GM19099 (cell line): Measurements from ENCODE around the gene GDF10.

Source experiments
- POLR2A ChIP-seq: IDR thresholded peaks from 3 replicates; pipeline ENCODE4 v1.6.1; 2011; ENCODE audit warnings: low read depth; ENCODE audit not compliant: insufficient read length; ENCODE audit errors: extremely low read depth

Gene GDF10

DNA sequence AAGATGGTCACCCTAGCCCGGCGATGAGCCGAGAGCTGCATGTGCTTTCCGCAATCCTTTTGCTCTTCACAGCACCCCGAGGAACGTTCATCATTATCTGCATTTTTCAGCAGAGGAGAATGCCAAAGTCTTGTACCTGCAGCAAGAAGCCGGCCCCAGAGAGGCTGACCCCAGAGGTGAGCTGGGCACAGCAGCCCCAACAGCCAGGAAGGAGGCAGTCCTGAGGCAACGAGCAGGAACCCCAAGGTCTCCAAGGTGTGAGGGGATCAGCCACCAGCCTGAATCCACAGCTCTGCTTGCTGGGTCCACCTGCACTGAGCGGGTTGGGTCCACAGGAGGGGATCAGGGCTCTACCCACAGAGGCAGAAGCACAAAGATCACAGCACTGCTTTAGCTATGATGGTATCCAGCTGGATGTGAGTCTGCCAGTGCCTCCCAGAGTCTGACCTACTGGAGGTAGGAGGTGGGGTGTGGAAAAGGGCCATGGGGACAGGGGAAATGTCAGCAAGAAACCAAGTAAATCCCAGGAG lies 16.8 kb upstream of the GDF10 start:
- TF ChIP-seq POLR2A, result no peak

GRCh38 chr10:47283848-47284247 lies 16.1 kb upstream of the GDF10 start:
- TF ChIP-seq POLR2A, result no peak

DNA sequence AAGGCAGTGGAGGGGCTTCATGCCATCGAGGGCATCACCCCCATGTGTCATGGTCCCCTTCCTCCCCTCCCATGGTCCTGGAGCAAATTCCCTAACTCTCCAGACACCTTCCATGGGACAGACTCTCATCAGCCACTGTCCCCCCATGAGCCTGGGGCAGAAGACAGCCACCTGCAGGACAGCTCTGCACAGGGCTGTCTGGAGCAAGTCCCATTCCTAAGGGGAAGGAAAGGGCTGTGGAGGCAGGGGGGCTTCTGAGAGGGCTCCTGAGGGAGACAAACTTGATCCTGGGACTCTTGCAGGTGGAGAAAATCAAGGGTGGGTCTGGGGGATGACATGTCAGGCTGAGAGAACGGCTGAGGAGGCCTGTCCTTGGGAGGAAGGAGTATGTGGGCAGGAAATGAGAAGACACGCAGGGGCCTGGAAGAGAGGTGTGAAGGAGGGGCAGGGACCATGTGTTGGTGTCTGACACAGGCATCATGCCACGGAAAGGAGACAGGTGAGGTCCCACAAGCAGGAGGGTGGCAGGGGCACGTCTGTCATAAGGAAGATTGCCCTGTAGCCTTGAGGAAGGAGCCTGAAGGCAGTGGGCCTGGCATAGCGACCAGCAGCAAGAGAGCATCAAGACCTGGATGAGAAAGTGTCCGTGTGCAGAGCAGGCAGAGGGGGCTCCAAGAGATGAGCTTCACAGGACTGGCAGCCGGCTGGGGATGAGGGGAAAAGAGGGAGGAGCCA lies 14.4 kb upstream of the GDF10 start:
- TF ChIP-seq POLR2A, result no peak

- TF ChIP-seq POLR2A, result no peak
These were observed 13.9 kb upstream of the GDF10 start for GRCh38 chr10:47286116-47286505.

DNA sequence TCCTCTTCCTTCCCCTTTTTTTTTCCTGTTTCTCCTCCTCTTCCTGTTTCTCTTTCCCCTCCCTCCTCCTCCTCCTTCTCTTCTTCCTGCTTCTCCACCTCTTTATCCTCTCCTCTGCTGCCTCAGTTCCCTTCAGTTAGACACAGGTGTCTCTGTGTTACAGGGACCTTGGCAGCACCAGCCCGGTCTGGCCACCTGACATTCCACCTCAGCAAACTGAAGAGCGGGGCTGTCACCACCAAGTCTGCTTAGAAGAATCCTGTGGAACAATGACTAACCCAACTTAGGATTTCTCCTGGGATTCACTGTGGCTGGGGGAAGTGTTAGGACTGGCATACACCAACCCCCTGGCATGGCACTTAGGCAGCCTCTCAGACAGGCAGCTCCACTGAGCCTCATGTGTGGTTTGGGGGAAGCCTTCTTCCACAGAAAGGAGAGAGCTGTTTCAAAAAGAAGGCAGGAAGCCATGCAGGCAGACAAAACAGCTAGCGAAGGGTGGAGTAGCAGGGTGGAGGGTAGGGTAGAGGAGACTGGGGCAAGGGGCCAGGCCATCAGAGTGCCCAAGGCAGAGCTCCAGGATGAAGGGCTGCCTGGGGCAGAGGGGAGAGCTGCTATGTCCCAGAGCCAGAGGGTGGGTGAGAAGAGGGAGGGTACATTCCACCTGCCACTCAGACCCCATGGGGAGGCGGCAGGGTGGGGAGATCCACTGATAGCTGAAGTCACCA lies 13.2 kb upstream of the GDF10 start:
- TF ChIP-seq POLR2A, result no peak

- no peak for TF ChIP-seq POLR2A
These were observed 12.6 kb upstream of the GDF10 start for GRCh38 chr10:47287365-47287802.

DNA sequence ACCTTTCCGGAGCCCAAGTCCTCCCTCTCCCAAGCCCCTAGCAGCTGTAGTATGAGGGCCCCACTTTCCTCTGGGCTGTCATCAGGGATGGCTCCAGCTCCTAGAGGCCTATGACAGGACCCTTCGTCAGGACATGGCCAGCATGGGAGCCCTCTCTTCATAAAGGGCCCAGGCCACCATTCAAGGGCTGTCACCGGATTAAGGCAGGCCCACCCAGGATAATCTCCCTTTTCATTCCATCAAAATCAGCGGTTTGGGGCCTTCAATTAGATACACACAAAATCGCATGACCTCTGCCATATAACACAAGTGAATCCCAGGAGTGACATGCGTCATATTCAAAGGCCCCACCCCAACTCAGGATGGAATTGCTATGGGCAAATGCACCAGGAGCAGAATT lies 12.2 kb upstream of the GDF10 start:
- no peak for TF ChIP-seq POLR2A

- TF ChIP-seq POLR2A, result no peak
These were observed 11.8 kb upstream of the GDF10 start for GRCh38 chr10:47288236-47288635.

GRCh38 chr10:47288916-47289495 lies 11.0 kb upstream of the GDF10 start:
- TF ChIP-seq POLR2A, result no peak

DNA sequence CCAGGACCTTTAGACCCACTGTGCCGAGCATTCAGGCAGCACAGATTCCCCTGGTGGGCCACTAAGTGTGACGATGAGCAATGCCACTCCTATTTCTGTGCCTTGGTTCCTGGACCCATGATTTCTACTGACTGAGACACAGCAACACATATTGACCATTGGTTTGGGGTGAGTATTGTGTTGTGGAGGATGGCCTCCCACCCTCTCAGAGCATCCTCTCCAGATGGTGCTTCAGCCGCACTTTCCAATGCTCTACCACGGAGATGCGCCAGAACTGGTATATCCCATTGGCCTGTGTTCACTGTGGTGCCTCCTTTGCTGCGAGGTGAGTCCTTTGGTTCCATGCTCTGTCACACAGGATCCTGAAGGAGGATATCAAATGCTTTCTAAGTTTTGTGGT lies 10.1 kb upstream of the GDF10 start:
- no peak for TF ChIP-seq POLR2A

DNA sequence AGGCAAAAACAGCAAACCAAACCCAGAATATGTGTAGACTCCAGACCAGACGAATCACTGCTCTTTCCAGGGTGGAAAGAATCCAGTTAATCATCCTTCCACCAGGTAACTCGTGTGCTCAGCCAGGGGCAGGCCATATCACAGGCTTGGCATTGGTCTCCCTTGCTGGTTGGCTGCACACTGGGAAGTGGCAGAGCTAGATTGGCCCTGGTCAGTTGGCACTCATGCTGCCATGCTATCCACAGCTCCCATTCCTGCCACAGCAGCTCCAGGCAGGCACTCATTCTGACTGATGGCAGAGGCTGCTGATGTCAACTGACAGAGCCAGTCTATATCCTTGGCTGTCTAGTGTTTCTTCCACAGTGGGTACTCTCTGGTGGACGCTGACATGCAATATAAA lies 9.7 kb upstream of the GDF10 start:
- TF ChIP-seq POLR2A, result no peak

DNA sequence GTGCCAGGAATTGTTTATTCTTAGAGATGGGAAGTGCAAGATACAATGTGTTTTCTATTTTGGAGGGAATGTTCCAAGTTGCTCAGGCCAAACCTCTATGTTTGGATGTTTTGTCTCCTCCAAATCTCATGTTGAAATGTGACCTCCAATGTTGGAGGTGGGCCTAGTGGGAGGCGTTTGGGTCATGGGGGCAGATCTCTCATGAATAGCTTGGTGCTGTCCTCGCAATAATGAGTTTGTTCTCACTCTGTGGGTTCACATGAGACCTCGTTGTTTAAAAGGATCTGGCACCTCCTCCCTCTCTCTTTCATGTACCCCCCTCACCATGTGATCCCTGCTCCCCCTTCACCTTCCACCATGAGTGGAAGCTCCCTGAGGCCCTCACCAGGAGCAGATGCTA lies 8.3 kb upstream of the GDF10 start:
- no peak for TF ChIP-seq POLR2A

DNA sequence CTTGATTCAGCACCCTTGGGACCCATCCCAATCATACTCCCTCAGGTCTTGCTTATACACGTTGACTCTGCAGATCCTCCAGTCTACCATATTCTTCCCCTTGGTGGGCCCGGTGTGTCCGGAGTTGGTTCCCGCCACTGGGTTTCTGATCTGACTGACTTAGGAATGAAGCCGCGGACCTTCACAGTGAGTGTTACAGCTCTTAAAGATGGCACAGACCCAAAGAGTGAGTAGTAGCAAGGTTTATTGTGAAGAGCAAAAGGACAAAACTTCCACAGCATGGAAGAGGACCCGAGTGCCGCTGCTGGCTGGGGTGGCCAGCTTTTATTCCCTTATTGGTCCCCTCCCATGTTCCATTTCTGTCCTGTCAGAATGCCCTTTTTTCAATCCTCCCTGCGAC lies 5.9 kb upstream of the GDF10 start:
- no peak for TF ChIP-seq POLR2A

- TF ChIP-seq POLR2A, result no peak
These were observed 5.5 kb upstream of the GDF10 start for GRCh38 chr10:47294501-47294900.

GRCh38 chr10:47295411-47295810 lies 4.6 kb upstream of the GDF10 start:
- no peak for TF ChIP-seq POLR2A
